ENCODE data around the gene GABARAPL1.

GABARAPL1 gene

GRCh38 chr12:10171973-10172728 lies 40.5 kb upstream of the GABARAPL1 start, which contains the start of gene OLR1:
OLR1 (minus strand) TSS chr12:10172132; CDS start chr12:10172077, 55 bp downstream.
- DNase-seq = no peak
- Mint-ChIP-seq H3K9me3 (no peaks in the 10 kb centered on the region), H3K36me3 (ENCODE audit: low read depth) (no peaks in the 10 kb centered on the region), H3K4me3 (no peak within 1 kb of the TSS), H3K27ac (no peak within 1 kb of the TSS), H3K27me3 (ENCODE audit: low read depth, poor library complexity) (no peaks in the 10 kb centered on the region), H3K4me1 (no peaks in the 10 kb centered on the region)
- no peak for TF ChIP-seq CTCF (IDR thresholded peaks at IDR 0.05)

- H3K4me3 Mint-ChIP-seq = no peak overlapping the region
- no peak for DNase-seq
Measured at GRCh38 chr12:10174986-10175614, 37.6 kb upstream of the GABARAPL1 start.

GRCh38 chr12:10175846-10176636 lies 36.6 kb upstream of the GABARAPL1 start:
- no peak overlapping the region for H3K27ac Mint-ChIP-seq
- no peaks in the 10 kb centered on the region for H3K9me3 Mint-ChIP-seq
- no peak for DNase-seq
- no peak for TF ChIP-seq CTCF (IDR thresholded peaks at IDR 0.05)
- no peak overlapping the region for H3K4me3 Mint-ChIP-seq
- H3K4me1 Mint-ChIP-seq = peaks cover 8% of the 10 kb centered on the region
- H3K27me3 Mint-ChIP-seq (ENCODE audit: low read depth, poor library complexity) = peaks cover 5% of the 10 kb centered on the region
- H3K36me3 Mint-ChIP-seq (ENCODE audit: low read depth) = no peaks in the 10 kb centered on the region

More at GRCh38 chr12:10174986-10175614, 37.6 kb upstream of the GABARAPL1 start:
- no peaks in the 10 kb centered on the region for H3K36me3 Mint-ChIP-seq (ENCODE audit: low read depth)
- H3K4me1 Mint-ChIP-seq = peaks cover 8% of the 10 kb centered on the region
- no peak overlapping the region for H3K27ac Mint-ChIP-seq
- TF ChIP-seq CTCF (IDR thresholded peaks at IDR 0.05) = no peak
- H3K9me3 Mint-ChIP-seq = no peaks in the 10 kb centered on the region
- peaks cover 5% of the 10 kb centered on the region for H3K27me3 Mint-ChIP-seq (ENCODE audit: low read depth, poor library complexity)

GRCh38 chr12:10178821-10179220 lies 33.9 kb upstream of the GABARAPL1 start, which contains the start of gene TMEM52B:
TMEM52B (plus strand) TSS chr12:10179032; CDS start chr12:10179575, 543 bp downstream.
- H3K27me3 Mint-ChIP-seq (ENCODE audit: low read depth, poor library complexity) = peaks cover 5% of the 10 kb centered on the region
- DNase-seq = no peak
- no peak for TF ChIP-seq CTCF (IDR thresholded peaks at IDR 0.05)
- peaks cover 8% of the 10 kb centered on the region for H3K4me1 Mint-ChIP-seq
- H3K36me3 Mint-ChIP-seq (ENCODE audit: low read depth) = no peaks in the 10 kb centered on the region
- no peak within 1 kb of the TSS for H3K4me3 Mint-ChIP-seq
- no peak within 1 kb of the TSS for H3K27ac Mint-ChIP-seq
- no peaks in the 10 kb centered on the region for H3K9me3 Mint-ChIP-seq

- Mint-ChIP-seq H3K9me3 (no peaks in the 10 kb centered on the region), H3K4me3 (no peak overlapping the region), H3K36me3 (ENCODE audit: low read depth) (no peaks in the 10 kb centered on the region), H3K27ac (no peak overlapping the region), H3K4me1 (peaks cover 8% of the 10 kb centered on the region), H3K27me3 (ENCODE audit: low read depth, poor library complexity) (peaks cover 11% of the 10 kb centered on the region)
- no peak for TF ChIP-seq CTCF (IDR thresholded peaks at IDR 0.05)
- DNase-seq = no peak
Measured at GRCh38 chr12:10179776-10180181, 32.9 kb upstream of the GABARAPL1 start.
